ENCODE data around the gene C19orf81.

DNA sequence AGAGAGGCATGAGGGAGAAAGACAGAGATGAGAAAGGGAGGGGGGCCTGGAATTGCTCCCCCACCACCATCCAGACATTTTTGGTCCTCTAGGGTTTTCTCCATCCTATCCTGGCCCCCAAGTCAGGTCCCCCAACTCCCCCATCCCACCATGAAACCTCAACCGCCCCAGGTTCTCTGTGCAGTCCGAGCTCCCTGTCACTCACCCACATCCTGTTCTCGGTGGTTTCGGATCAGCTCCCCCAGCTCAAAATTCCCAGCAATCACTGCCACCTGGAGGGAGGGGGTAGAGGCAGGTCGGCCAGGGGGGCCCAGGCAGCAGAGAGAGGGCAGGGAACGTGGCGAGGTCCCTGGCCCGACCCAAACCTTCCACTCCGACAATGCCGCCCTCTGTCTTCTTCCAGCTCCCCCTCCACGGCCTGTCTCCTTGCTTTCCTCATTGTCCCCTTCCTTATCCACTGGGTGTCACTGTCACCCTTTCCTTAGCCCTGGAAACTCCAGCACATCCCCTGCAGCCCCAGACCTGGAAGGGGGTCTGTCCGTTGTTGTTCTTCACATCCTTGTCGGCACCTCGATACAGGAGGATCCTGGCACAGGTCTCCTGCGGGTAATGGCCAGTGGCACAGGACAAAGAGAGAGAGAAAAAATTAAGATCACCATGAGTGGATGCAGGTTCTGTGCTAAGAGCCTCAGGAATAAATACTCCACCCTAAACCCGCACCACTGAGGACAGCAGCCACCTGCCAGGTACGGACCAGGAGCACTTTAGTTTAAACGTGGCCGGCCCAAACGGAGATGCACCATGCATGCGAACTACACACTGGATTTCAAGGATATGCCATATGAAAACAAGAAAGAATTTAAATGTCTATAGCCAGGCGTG is 54.9 kb downstream of the C19orf81 start:
- no peak for TF ChIP-seq POLR2A (IDR thresholded peaks at IDR 0.05)
- TF ChIP-seq, protein P1, sequence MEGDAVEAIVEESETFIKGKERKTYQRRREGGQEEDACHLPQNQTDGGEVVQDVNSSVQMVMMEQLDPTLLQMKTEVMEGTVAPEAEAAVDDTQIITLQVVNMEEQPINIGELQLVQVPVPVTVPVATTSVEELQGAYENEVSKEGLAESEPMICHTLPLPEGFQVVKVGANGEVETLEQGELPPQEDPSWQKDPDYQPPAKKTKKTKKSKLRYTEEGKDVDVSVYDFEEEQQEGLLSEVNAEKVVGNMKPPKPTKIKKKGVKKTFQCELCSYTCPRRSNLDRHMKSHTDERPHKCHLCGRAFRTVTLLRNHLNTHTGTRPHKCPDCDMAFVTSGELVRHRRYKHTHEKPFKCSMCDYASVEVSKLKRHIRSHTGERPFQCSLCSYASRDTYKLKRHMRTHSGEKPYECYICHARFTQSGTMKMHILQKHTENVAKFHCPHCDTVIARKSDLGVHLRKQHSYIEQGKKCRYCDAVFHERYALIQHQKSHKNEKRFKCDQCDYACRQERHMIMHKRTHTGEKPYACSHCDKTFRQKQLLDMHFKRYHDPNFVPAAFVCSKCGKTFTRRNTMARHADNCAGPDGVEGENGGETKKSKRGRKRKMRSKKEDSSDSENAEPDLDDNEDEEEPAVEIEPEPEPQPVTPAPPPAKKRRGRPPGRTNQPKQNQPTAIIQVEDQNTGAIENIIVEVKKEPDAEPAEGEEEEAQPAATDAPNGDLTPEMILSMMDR (IDR thresholded peaks at IDR 0.05) = no peak
